K562 (cell line): Measurements from ENCODE around the gene SEZ6L. TPM values are rescaled to one million over a fixed set of nuclear protein-coding genes. Genes with fewer than 3 reads are reported as not detected.

Source experiments
- ATF6 ChIP-seq: sonication (generic); formaldehyde crosslinking; IDR thresholded peaks from 2 replicates; pipeline ENCODE4 v1.4.0; 2020; ENCODE audit warnings: mild to moderate bottlenecking, missing genetic modification reagents
- CC2D1A ChIP-seq: fragments of 450-650 bp; IDR thresholded peaks from 2 replicates; pipeline ENCODE4 v1.6.1; 2017; ENCODE audit warnings: mild to moderate bottlenecking
- COPS2 ChIP-seq: fragments of 450-650 bp; conservative IDR thresholded peaks from 2 replicates; pipeline ENCODE4 v1.6.1; 2016; ENCODE audit warnings: mild to moderate bottlenecking, moderate library complexity
- ETV5 ChIP-seq: sonication (generic); formaldehyde crosslinking; IDR thresholded peaks from 2 replicates; pipeline ENCODE4 v1.4.0; 2020; ENCODE audit warnings: low read depth, mild to moderate bottlenecking, missing genetic modification reagents
- HNRNPH1 ChIP-seq: fragments of 200-400 bp; formaldehyde crosslinking; optimal IDR thresholded peaks from 2 replicates; pipeline ENCODE3; 2017; ENCODE audit warnings: low read depth, mild to moderate bottlenecking, low read length, moderate library complexity
- ILK ChIP-seq: fragments of 450-650 bp; IDR thresholded peaks from 2 replicates; pipeline ENCODE4 v1.6.1; 2016; ENCODE audit warnings: missing genetic modification characterization, low read depth, mild to moderate bottlenecking, missing compliant biosample characterization, moderate library complexity, borderline replicate concordance
- IRF2 ChIP-seq: sonication (generic); formaldehyde crosslinking; IDR thresholded peaks from 2 replicates; pipeline ENCODE4 v1.8.1; 2022; ENCODE audit warnings: mild to moderate bottlenecking, missing genetic modification reagents
- NCOA1 ChIP-seq: fragments of 450-650 bp; IDR thresholded peaks from 2 replicates; pipeline ENCODE4 v1.6.1; 2016; ENCODE audit warnings: low read depth
- NONO ChIP-seq, 2 experiments: fragments of 200-400 bp in 1 of 2; fragments of 450-650 bp in 1 of 2; formaldehyde crosslinking in 1 of 2; IDR thresholded peaks; 2 replicates each; pipeline ENCODE4 v1.6.1; 2017; ENCODE audit warnings: low read depth in 2 of 2, mild to moderate bottlenecking in 2 of 2, moderate library complexity in 2 of 2, low read length in 1 of 2
- PML ChIP-seq: IDR thresholded peaks from 2 replicates; pipeline ENCODE4 v1.6.1; 2012; ENCODE audit warnings: low read length, inconsistent platforms
- PREB ChIP-seq: sonication (generic); formaldehyde crosslinking; IDR thresholded peaks from 2 replicates; pipeline ENCODE4 v1.8.1; 2023; ENCODE audit warnings: mild to moderate bottlenecking, missing genetic modification reagents
- SIN3A ChIP-seq, 2 experiments: fragments of 150-350 bp in 1 of 2; IDR thresholded peaks; 2 replicates each; pipeline ENCODE4 v1.6.1; 2011 to 2016; ENCODE audit warnings: borderline replicate concordance in 2 of 2, low read depth in 2 of 2, low read length in 2 of 2, mild to moderate bottlenecking in 2 of 2, moderate library complexity in 2 of 2; ENCODE audit not compliant: control insufficient read depth in 1 of 2
- SMC3 ChIP-seq: conservative IDR thresholded peaks from 2 replicates; pipeline ENCODE4 v1.6.1; 2011; ENCODE audit warnings: low read depth, low read length, improper control_type of control experiment; ENCODE audit not compliant: insufficient read depth
- TARDBP ChIP-seq: fragments of 450-650 bp; IDR thresholded peaks from 2 replicates; pipeline ENCODE4 v1.6.1; 2016
- YBX1 ChIP-seq: fragments of 450-650 bp; IDR thresholded peaks from 2 replicates; pipeline ENCODE4 v1.7.1; 2016; ENCODE audit warnings: mild to moderate bottlenecking
- ZFP30 ChIP-seq: fragments of 250-450 bp; sonication (Bioruptor Pico); IDR thresholded peaks from 2 replicates; pipeline ENCODE4 v1.8.0; 2022; ENCODE audit warnings: moderate library complexity, mild to moderate bottlenecking, inconsistent platforms, borderline replicate concordance
- polyA plus RNA-seq, 8 experiments: library from polyadenylated mRNA; depleted of rRNA in 4 of 8; stranded (reverse) in 5 of 8; unstranded in 3 of 8; fragments of >200 nt; fragmentation: Nextera tagmentation in 2 of 8; fragmentation: Illumina TruSeq in 1 of 8; extraction: Ambion mirVana in 2 of 8; extraction: Trizol in 1 of 8; gene quantifications; 2 replicates each; pipeline versions ENCODE4 v1.2.1 to v1.2.3, GENCODE V29; 2011 to 2014; ENCODE audit warnings: inconsistent platforms in 1 of 8, missing spikeins in 1 of 8
- total RNA-seq, 7 experiments: library from RNA; depleted of rRNA in 6 of 7; stranded (reverse); fragments of >200 nt in 6 of 7; fragmentation: Illumina TruSeq in 2 of 7; extraction: Trizol in 2 of 7; gene quantifications; 2 replicates each; pipeline versions ENCODE4 v1.2.1 to v1.2.3, GENCODE V29; 2011 to 2021; ENCODE audit warnings: low replicate concordance in 1 of 7
- TF ChIP-seq, protein P1 (sequence below): fragments of 250-450 bp; sonication (Bioruptor Pico); IDR thresholded peaks from 2 replicates; pipeline ENCODE4 v1.4.0; 2020; ENCODE audit warnings: mild to moderate bottlenecking
- TF ChIP-seq, protein P2 (sequence below): sonication (generic); formaldehyde crosslinking; IDR thresholded peaks from 2 replicates; pipeline ENCODE4 v1.8.1; 2023; ENCODE audit warnings: mild to moderate bottlenecking, missing genetic modification reagents

SEZ6L gene
- total and polyA plus RNA-seq, 9 of the 15 experiments (the other 6 are each of a cell fraction or from before 2014, with no cell fraction given): not detected

DNA sequence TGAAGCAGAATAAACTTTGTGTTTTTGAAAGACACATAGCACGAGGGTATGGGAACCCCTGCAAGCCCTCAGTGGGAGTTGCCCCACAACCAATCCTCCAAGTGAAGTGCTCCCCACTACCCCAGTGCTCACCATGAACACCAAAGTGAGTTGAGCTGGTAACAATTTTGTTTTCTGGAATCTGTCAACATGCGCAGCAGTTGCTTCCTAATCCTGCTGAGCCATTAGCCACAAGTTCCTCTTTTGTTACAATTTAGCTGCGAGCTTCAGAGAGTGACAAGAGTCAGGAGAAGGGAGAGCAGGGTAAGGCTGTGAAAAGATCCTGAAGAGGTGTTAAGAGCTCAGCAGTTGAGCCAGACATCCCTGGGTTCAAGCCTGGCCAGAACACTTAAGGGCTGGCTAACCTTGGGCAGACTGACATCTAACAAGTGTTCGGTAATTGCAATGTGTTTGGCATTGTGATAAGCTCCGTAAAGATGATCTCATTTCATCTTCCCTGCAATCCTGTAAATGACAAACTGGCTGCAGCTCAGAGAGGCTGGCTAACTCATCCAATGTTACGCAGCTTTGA lies 235.7 kb downstream of the SEZ6L start (continued):
- TF ChIP-seq, protein P1, sequence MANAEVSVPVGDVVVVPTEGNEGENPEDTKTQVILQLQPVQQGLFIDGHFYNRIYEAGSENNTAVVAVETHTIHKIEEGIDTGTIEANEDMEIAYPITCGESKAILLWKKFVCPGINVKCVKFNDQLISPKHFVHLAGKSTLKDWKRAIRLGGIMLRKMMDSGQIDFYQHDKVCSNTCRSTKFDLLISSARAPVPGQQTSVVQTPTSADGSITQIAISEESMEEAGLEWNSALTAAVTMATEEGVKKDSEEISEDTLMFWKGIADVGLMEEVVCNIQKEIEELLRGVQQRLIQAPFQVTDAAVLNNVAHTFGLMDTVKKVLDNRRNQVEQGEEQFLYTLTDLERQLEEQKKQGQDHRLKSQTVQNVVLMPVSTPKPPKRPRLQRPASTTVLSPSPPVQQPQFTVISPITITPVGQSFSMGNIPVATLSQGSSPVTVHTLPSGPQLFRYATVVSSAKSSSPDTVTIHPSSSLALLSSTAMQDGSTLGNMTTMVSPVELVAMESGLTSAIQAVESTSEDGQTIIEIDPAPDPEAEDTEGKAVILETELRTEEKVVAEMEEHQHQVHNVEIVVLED (CRISPR knock-in tag): no peak
- TF ChIP-seq YBX1 (no peak), TARDBP (0 out of 2 replicates have a peak, but pooled peaks have one; percentile 57), IRF2 (CRISPR knock-in tag) (no peak), ILK (no peak), ETV5 (peak; percentile 78), PML (peak; percentile 90), ZFP30 (CRISPR knock-in tag) (no peak), NONO (IDR thresholded peaks at IDR 0.05; ENCODE audit: low read depth in 2 of 2, low read length in 1 of 2) (peak in 1 of 2 experiments; percentile 66; a peak in 1 of 4 replicates), PREB (CRISPR knock-in tag) (no peak), SMC3 (no peak), COPS2 (no peak), HNRNPH1 (no peak), SIN3A (IDR thresholded peaks at IDR 0.05; ENCODE audit: borderline replicate concordance in 2 of 2, control insufficient read depth in 1 of 2, low read depth in 2 of 2, low read length in 2 of 2) (no peak), CC2D1A (0 out of 2 replicates have a peak, but pooled peaks have one; percentile 41), ATF6 (CRISPR knock-in tag) (no peak), NCOA1 (peak; percentile 88)
- TF ChIP-seq, protein P2, sequence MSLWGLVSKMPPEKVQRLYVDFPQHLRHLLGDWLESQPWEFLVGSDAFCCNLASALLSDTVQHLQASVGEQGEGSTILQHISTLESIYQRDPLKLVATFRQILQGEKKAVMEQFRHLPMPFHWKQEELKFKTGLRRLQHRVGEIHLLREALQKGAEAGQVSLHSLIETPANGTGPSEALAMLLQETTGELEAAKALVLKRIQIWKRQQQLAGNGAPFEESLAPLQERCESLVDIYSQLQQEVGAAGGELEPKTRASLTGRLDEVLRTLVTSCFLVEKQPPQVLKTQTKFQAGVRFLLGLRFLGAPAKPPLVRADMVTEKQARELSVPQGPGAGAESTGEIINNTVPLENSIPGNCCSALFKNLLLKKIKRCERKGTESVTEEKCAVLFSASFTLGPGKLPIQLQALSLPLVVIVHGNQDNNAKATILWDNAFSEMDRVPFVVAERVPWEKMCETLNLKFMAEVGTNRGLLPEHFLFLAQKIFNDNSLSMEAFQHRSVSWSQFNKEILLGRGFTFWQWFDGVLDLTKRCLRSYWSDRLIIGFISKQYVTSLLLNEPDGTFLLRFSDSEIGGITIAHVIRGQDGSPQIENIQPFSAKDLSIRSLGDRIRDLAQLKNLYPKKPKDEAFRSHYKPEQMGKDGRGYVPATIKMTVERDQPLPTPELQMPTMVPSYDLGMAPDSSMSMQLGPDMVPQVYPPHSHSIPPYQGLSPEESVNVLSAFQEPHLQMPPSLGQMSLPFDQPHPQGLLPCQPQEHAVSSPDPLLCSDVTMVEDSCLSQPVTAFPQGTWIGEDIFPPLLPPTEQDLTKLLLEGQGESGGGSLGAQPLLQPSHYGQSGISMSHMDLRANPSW: no peak
